Erythroblast (primary cell): ENCODE results near the gene TEKT5.

Source experiments
- GATA1 ChIP-seq: IDR thresholded peaks from 2 replicates; pipeline ENCODE4 v1.6.1; 2011; ENCODE audit warnings: low read depth, mild to moderate bottlenecking, control low read depth, low read length, moderate library complexity
- POLR2A ChIP-seq: IDR thresholded peaks from 2 replicates; pipeline ENCODE4 v1.6.1; 2011; ENCODE audit warnings: mild to moderate bottlenecking, low read length

DNA sequence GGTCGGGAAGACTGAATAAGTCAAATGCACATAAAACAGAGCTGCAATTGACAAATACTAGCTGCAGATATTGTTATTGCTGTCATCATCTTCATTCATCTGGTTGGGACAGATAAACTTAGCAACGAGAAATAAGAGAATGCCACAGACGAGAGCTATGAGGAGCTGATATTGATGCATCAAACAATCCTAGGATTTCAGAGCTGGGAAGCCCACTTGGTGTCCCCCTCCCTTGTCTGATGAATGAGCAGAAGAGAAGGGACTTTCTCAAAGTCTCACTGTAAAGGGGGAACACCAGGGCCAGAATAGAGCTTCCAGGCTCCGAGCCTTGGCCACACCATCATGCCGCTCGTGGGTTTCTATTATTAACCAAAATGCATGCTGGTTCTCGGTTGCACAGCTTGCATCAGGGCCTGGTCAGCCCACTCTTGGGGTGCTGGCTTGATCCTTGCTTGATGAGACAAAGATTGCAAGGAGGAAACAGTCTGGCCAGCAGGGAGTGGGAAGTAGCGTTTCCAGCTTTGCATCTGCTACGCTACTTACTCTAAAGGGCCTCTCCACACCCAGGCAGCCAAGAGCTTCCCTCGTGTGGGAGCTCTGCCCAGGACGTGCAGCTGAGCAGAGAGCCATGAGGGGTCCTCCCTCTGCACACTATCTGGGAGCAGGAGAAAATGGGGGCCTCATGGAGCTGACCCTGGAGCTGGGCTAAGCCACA is 85.9 kb downstream of the TEKT5 start:
- TF ChIP-seq POLR2A (no peak), GATA1 (no peak)
